ENCODE measurements around the gene PIK3AP1.
"Not testable (repeated sequence)": the region's sequence is repeated elsewhere in the genome, so short reads cannot be mapped to it uniquely, and the experiment has no call there.

The PIK3AP1 gene

DNA sequence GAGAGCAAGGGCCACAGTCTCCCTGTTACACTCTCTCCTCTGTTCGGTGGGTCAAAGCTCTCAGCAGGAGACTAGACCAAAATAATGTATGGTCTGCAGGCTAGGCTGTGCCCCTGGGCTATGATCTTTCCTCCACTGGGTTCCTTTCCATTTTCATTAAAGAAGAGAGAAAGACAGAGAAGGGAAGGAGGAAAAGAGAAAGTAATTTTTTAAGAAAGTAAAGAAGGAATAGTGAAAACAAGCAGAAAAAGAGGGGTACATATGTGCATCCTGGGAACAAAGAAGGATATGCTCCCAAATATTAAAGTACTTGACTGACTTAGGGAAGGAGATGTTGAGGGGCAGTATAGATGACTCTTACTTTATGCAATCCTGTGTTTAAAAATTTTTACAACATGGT is 33.6 kb upstream of the PIK3AP1 start:
- no peak for DNase-seq (ENCODE audit: low read depth, low spot score)
- H3K9me3 ChIP-seq (ENCODE audit: low read depth, low read length) = no peaks in the 10 kb centered on the region
- no peak for TF ChIP-seq FOXP2 (optimal IDR thresholded peaks at IDR 0.05; ENCODE audit: control extremely low read depth, extremely low read length, insufficient read depth)
- TF ChIP-seq EZH2 (IDR thresholded peaks at IDR 0.05) = no peak
- no peak for TF ChIP-seq POLR2AphosphoS5 (IDR thresholded peaks at IDR 0.05; ENCODE audit: borderline replicate concordance, low read depth, low read length)
- H3K36me3 ChIP-seq (ENCODE audit: insufficient read depth, low read length) = no peaks in the 10 kb centered on the region
- H3K27ac ChIP-seq = no peak overlapping the region
- no peak overlapping the region for H3K9ac ChIP-seq (ENCODE audit: insufficient read length)
- no peak overlapping the region for H3K4me3 ChIP-seq

DNA sequence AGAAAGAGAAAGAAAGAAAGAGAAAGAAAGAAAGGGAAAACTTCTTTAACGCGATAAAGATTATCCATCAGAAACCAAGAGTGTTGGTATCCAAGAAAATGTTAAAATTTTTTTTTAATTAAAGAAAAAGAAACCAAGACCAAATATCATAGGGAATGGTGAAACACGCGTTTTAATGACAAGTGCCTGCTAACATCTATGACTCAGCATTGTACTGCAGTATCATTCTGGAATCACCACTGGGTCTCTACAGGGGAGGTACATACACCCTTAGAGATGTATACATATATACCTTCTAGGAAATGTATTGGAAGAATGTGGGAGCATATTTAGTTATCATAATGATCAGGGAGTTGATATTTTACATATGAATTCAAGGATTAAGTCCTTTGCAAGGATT is 32.1 kb upstream of the PIK3AP1 start:
- Histone ChIP-seq H3K9ac (ENCODE audit: insufficient read length) (no peak overlapping the region), H3K36me3 (ENCODE audit: insufficient read depth, low read length) (no peaks in the 10 kb centered on the region), H3K27ac (no peak overlapping the region), H3K4me3 (no peak overlapping the region), H3K9me3 (ENCODE audit: low read depth, low read length) (no peaks in the 10 kb centered on the region)
- TF ChIP-seq EZH2 (IDR thresholded peaks at IDR 0.05) (no peak), POLR2AphosphoS5 (IDR thresholded peaks at IDR 0.05; ENCODE audit: borderline replicate concordance, low read depth, low read length) (no peak), FOXP2 (optimal IDR thresholded peaks at IDR 0.05; ENCODE audit: control extremely low read depth, extremely low read length, insufficient read depth) (no peak)
- no peak for DNase-seq (ENCODE audit: low read depth, low spot score)

DNA sequence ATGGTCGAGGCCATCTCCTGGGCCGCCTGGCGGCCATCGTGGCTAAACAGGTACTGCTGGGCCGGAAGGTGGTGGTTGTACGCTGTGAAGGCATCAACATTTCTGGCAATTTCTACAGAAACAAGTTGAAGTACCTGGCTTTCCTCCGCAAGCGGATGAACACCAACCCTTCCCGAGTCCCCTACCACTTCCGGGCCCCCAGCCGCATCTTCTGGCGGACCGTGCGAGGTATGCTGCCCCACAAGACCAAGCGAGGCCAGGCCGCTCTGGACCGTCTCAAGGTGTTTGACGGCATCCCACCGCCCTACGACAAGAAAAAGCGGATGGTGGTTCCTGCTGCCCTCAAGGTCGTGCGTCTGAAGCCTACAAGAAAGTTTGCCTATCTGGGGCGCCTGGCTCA is 30.0 kb upstream of the PIK3AP1 start:
- H3K4me3 ChIP-seq; H3K27ac ChIP-seq; H3K9ac ChIP-seq (ENCODE audit: insufficient read length); DNase-seq (ENCODE audit: low read depth, low spot score); H3K9me3 ChIP-seq (ENCODE audit: low read depth, low read length); H3K36me3 ChIP-seq (ENCODE audit: insufficient read depth, low read length): not testable (repeated sequence)

GRCh38 chr10:96747734-96748550 is 27.6 kb upstream of the PIK3AP1 start:
- TF ChIP-seq EZH2 (IDR thresholded peaks at IDR 0.05) (no peak), POLR2AphosphoS5 (IDR thresholded peaks at IDR 0.05; ENCODE audit: borderline replicate concordance, low read depth, low read length) (no peak), FOXP2 (optimal IDR thresholded peaks at IDR 0.05; ENCODE audit: control extremely low read depth, extremely low read length, insufficient read depth) (no peak)
- H3K36me3 ChIP-seq (ENCODE audit: insufficient read depth, low read length) = no peaks in the 10 kb centered on the region
- no peaks in the 10 kb centered on the region for H3K9me3 ChIP-seq (ENCODE audit: low read depth, low read length)
- H3K9ac ChIP-seq (ENCODE audit: insufficient read length) = no peak overlapping the region
- H3K27ac ChIP-seq = no peak overlapping the region
- no peak for DNase-seq (ENCODE audit: low read depth, low spot score)
- H3K4me3 ChIP-seq = no peak overlapping the region

DNA sequence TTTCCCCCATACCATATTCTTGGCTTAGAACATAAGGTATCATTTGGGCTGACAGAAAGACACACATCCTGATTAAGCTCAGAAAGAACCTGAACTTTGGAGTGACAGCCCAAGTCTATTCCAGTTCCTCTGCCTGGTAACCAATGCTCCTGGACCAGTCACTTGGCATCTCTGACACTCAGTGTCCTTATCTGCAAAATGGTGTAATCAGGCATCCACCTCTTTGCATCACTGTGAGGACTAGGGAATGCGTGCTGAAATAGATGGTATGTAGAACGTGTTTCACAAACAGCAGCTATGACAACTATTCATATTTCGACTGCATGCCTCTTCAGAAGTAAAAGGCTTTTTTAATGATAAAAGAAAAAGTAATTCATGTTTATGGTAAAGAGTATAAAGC is 26.2 kb upstream of the PIK3AP1 start:
- Histone ChIP-seq H3K9ac (ENCODE audit: insufficient read length) (no peak overlapping the region), H3K36me3 (ENCODE audit: insufficient read depth, low read length) (no peaks in the 10 kb centered on the region), H3K9me3 (ENCODE audit: low read depth, low read length) (no peaks in the 10 kb centered on the region), H3K27ac (no peak overlapping the region), H3K4me3 (no peak overlapping the region)
- DNase-seq (ENCODE audit: low read depth, low spot score) = no peak
- TF ChIP-seq FOXP2 (optimal IDR thresholded peaks at IDR 0.05; ENCODE audit: control extremely low read depth, extremely low read length, insufficient read depth) (no peak), EZH2 (IDR thresholded peaks at IDR 0.05) (no peak), POLR2AphosphoS5 (IDR thresholded peaks at IDR 0.05; ENCODE audit: borderline replicate concordance, low read depth, low read length) (no peak)

DNA sequence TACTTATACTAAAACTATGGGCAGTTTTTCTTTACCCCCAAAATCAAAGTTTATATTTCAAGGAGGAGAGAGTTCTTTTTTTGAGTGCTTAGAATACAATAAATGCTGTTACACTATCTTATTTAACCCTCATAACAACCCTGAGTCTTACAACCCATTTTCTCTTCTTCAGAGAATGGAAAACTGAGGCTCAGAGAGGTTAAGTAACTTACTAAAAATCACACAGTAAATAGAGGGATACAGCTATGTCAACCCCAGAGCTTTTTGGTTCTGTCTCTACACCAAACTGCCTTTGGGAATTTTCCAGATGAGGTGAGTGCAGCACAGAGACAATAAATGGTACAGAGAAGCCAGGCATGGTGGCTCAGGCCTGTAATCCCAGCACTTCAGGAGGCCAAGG is 25.6 kb upstream of the PIK3AP1 start:
- Histone ChIP-seq H3K4me3 (no peak overlapping the region), H3K9me3 (ENCODE audit: low read depth, low read length) (no peaks in the 10 kb centered on the region), H3K36me3 (ENCODE audit: insufficient read depth, low read length) (no peaks in the 10 kb centered on the region), H3K27ac (no peak overlapping the region), H3K9ac (ENCODE audit: insufficient read length) (no peak overlapping the region)
- DNase-seq (ENCODE audit: low read depth, low spot score) = no peak
- TF ChIP-seq POLR2AphosphoS5 (IDR thresholded peaks at IDR 0.05; ENCODE audit: borderline replicate concordance, low read depth, low read length) (no peak), EZH2 (IDR thresholded peaks at IDR 0.05) (no peak), FOXP2 (optimal IDR thresholded peaks at IDR 0.05; ENCODE audit: control extremely low read depth, extremely low read length, insufficient read depth) (no peak)

- Histone ChIP-seq H3K27ac (no peak overlapping the region), H3K9ac (ENCODE audit: insufficient read length) (no peak overlapping the region), H3K36me3 (ENCODE audit: insufficient read depth, low read length) (no peaks in the 10 kb centered on the region), H3K9me3 (ENCODE audit: low read depth, low read length) (no peaks in the 10 kb centered on the region), H3K4me3 (no peak overlapping the region)
- no peak for TF ChIP-seq FOXP2 (optimal IDR thresholded peaks at IDR 0.05; ENCODE audit: control extremely low read depth, extremely low read length, insufficient read depth)
- no peak for TF ChIP-seq EZH2 (IDR thresholded peaks at IDR 0.05)
- no peak for TF ChIP-seq POLR2AphosphoS5 (IDR thresholded peaks at IDR 0.05; ENCODE audit: borderline replicate concordance, low read depth, low read length)
- no peak for DNase-seq (ENCODE audit: low read depth, low spot score)
Measured at GRCh38 chr10:96743988-96744585, 23.8 kb upstream of the PIK3AP1 start.

DNA sequence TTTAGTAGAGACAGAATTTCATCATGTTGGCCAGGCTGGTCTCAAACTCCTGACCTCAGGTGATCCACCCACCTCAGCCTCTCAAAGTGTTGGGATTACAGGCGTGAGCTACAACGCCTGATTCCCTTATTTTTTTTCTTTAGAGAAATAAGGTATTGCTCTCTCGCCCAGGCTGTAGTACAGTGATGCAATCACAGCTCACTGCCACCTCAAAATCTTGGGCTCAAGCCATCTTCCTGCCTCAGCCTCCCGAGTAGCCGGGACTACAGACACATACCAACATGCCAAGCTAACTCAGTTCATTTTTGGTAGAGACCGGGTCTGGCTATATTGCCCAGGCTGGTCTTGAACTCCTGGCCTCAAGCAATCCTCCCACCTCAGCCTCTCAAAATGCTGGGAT is 21.2 kb upstream of the PIK3AP1 start:
- not testable (repeated sequence) for H3K4me3 ChIP-seq; H3K9ac ChIP-seq (ENCODE audit: insufficient read length); DNase-seq (ENCODE audit: low read depth, low spot score); H3K9me3 ChIP-seq (ENCODE audit: low read depth, low read length); H3K36me3 ChIP-seq (ENCODE audit: insufficient read depth, low read length); H3K27ac ChIP-seq

Measured in SK-N-MC (cell line).